Measurements from ENCODE around the gene RARA.
"Not testable (repeated sequence)": the region's sequence is repeated elsewhere in the genome, so short reads cannot be mapped to it uniquely, and the experiment has no call there.

RARA gene

DNA sequence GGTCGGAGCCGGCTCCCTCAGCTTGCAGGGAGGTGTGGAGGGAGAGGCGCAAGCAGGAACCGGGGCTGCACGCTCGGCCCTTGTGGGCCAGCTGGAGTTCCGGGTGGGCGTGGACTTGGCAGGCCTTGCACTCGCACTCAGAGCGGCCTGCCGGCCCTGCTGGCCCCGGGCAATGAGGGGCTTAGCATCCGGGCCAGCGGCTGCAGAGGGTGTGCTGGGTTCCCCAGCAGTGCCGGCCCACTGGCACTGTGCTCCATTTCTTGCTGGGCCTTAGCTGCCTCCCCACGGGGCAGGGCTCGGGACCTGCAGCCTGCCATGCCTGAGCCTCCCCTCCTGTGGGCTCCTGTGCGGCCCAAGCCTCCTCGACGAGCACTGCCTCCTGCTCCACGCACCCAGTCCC, 66.8 kb downstream of the RARA start:
- not testable (repeated sequence) for DNase-seq (ENCODE audit: low read depth in 2 of 2)

DNA sequence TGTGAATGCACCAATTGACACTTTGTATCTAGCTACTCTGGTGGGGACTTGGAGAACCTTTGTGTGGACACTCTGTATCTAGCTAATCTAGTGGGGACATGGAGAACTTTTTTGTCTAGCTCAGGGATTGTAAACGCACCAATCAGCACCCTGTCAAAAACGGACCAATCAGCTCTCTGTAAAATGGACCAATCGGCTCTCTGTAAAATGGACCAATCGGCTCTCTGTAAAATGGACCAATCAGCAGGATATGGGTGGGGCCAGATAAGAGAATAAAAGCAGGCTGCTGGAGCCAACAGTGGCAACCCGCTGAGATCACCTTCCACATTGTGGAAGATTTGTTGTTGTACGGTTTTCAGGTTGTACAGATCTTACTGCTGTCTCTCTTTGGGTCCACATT, 67.6 kb downstream of the RARA start:
- not testable (repeated sequence) for DNase-seq (ENCODE audit: low read depth in 2 of 2)

DNA sequence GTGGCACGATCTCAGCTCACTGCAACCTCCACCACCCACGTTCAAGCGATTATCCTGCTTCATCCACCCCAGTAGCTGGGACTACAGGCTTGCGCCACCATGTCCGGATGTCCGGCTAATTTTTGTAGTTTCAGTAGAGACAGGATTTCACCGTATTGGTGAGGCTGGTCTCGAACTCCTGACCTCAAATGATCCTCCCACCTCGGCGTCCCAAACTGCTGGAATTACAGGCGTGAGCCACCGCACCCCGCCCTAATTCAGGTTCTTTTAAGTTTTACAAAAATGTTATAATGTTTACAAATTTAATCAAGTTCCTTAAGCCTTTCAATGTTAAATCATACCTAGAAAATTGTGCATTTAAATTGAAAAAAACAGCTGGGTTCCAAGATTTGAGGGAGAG, 68.9 kb downstream of the RARA start:
- DNase-seq (ENCODE audit: low read depth in 2 of 2), result no peak

DNA sequence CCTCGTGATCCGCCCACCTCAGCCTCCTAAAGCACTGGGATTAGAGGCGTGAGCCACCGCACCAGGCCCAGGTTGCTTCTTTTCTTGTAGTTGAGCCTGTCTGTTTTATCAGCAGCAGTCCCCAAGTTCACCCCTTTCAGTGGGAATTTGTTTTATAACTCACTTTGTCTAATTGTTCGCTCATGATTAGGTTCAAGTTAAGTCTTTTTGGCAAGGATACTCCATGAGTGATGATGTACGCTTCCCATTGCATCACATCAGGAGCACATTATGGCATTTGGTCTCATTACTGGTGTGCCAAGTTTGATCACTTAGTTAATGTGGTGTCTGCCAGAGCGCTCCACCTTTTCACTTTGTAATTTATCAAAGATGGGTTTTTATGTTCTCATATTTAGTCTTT, 70.0 kb downstream of the RARA start:
- no peak for DNase-seq (ENCODE audit: low read depth in 2 of 2)

DNA sequence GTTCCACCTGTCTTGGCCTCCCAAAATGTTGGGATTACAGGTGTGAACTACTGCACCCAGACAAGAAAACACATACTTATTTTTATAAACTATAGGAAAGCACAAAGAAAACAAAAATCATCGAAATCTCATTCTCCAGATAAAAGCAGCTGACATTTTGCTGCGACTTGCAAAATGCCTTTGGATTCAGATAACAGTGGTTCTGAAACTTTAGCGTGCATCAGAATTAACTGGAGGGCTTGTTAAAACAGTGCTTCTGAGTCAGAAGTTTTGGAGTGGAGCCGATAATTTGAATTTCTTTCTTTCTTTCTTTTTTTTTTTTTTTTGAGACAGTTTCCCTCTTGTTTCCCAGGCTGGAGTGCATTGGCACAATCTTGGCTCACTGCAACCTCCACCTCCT, 73.3 kb downstream of the RARA start:
- no peak for DNase-seq (ENCODE audit: low read depth in 2 of 2)

DNA sequence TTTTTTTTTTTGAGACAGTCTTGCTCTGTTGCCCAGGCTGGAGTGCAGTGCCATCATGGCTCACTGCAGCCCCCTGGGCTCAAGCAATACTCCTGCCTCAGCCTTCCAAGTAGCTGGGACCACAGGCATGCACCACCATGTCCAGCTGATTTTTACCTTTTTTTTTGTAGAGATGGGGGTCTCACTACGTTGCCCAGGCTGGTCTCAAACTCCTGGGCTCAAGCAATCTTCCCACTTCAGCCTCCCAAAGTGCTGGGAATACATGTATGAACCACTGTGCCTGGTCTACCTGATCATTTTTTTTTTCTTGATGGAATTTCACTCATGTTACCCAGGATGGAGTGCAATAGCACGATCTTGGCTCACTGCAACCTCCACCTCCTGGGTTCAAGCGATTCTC, 77.6 kb downstream of the RARA start:
- DNase-seq (ENCODE audit: low read depth in 2 of 2), result not testable (repeated sequence)

DNA sequence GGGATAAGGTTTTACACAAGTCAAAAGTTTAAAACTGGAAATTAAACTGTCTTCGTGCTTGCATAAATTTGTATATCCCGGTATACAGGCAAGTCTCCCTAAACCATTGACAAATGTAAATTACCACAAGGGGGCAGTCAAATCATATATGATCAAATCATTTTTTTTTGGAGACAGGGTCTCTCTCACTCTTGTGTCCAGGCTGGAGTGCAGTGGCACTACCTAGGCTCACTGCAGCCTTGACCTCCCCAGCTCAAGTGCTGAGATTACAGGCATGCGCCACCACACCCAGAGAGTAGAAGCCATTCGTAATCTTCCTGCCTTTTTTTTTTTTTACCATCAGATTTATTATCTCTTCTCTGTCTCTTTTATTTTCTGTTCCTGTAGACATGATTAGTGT, 90.2 kb downstream of the RARA start:
- DNase-seq (ENCODE audit: low read depth in 2 of 2), result no peak

DNA sequence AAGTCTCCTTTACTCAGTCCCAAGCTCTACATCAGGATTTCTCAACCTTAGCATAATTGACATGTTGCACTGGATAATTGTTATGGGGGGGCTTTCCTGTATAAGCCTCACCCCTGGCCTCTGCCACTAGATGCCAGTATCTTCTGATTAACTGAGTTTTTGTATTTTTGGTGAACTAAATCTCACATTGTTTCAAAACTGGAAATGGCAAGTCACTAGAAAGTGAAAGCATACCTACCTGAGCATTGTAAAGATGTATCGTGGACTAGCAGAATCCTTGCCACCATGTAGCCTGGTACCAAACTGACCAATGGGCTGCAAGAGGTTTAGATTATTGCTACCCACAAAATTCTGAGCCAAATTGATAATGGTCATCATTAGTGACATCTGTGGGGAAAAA, 93.7 kb downstream of the RARA start:
- no peak for DNase-seq (ENCODE audit: low read depth in 2 of 2)

DNA sequence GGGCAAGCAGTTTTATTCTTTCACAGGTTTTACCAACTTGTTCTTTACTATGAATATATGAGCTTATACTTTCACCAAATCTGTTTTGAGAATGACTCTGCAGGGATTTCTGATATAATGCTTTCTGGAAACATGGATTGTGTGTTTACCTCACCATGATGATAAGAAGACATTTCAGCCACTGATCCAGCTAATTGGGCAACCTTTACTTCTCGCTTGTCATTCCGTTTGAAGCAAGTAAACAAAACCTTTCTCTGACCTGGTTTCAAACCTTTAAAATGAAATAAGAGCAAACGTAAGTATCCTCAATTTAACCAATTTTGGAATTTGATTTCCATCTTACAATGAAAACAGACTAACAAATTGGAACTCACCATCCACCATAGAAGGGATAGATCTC, 95.0 kb downstream of the RARA start:
- DNase-seq (ENCODE audit: low read depth in 2 of 2), result no peak

Data from stimulated activated CD4-positive, alpha-beta T cell treated with anti-CD3 and anti-CD28 coated beads, Interleukin-12 subunit alpha, Interleukin-12 subunit beta, amount 100 ng/mL, for 24 hours (primary cell).